ENCODE data around the gene WDR72.

DNA sequence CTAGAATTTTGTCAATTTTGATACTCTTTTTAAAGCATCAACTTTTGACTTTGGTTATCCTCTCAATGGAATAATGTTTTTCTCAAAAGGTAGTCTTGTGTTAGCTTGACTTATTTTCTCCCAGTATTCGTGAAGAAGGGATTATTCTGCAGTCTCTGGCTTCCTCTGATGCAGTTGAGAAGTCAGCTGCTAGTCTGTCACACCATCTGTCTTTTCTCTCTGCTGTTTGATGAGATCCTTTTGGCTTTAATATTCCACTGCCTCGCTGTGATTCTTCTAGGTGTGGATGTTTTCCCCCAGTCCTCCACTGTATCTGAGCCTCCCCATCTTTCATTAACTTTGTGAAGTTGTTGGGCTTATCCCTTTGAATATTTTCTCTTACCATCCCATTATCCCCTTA is 141.0 kb downstream of the WDR72 start:
- no peak for TF ChIP-seq CTCF (IDR thresholded peaks at IDR 0.05; ENCODE audit: insufficient read depth, low read length)
- TF ChIP-seq POLR2AphosphoS5 (IDR thresholded peaks at IDR 0.05; ENCODE audit: low read depth): no peak
